ENCODE measurements around the gene TFAP2E.
A peak's percentile ranks its signal among the peaks of the same experiment; 100 is the strongest.

Gene TFAP2E

GRCh38 chr1:35594005-35594760 lies 21.1 kb downstream of the TFAP2E start:
- no peak for DNase-seq

DNA sequence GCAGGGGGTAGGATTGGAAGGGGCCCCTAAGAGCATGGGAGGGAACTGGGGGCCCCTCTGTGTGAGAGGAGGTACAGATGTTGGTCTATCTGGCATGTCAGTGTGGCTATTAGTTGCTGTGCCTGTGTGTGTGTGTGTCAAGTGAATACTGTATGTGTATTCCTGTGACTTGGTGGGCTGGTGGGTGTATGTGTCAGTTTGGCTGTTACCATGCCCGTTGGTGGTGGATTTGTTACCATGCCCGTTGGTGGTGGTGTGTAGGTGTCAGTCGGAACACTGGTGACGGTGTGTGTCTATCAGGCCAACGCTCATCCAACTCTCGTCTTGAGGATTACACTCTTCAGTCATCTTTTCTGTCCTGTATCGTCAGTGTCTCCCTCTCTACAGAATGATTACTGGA lies 22.6 kb downstream of the TFAP2E start:
- no peak for DNase-seq

- no peak for DNase-seq
These were observed 24.8 kb downstream of the TFAP2E start for GRCh38 chr1:35597870-35598269.

DNA sequence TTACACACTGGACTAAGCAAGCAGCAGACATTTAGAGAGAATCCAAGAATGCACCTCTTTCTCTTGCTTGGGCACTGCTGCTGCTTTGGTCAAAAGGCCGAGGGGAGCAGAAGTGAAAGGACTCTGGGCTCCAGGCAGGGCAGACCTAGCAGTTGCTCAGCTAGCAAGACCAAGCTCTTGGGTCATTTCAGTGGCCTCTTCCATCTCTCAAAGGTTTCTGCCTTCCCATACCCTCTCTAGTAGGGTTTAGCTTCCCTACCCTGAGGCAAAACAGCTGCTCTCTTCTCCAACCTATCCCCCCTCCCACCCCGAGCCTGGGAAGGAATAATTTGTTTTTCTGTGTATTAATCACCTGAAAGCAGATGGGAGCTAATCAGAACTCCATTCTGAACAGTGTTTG lies 25.8 kb downstream of the TFAP2E start:
- DNase-seq, result no peak

- no peak for DNase-seq
These were observed 26.3 kb downstream of the TFAP2E start for GRCh38 chr1:35599411-35599810.

DNA sequence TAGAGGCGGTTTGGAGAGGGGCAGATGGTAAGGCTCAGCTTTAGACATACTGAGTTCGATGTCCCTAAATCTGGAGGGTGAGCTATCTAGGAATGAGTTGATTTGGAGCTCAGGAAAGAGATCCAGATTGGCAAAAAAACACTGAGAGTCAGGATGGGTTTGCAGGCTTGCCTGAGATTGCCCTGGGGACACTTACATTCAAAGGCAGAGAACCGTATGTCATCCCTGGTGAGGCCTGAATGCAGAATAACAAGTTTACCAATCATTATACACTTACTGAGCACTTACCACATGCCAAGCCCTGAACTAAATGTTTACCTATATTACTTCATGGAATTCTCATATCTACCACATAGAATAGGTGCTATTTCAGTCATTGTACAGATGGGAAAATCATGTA lies 27.5 kb downstream of the TFAP2E start:
- no peak for DNase-seq

DNA sequence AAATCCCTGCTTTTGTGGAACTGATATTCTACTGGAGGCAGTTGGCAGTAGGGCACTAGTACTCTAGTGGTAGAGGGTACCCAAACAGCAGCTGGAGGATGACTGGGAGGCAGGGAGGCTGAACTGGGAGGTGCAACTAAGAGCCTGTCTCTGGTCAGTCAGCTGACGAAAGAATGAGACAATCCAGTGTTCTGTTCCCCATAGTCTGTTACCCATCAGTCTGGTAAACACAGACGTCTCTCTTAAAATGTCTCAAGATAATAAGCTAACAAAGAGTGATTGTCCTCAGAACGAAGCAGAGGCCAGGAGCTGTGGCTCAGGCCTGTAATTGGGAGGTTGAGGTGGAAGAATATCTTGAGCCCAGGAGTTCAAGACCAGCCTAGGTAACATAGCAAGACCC lies 30.4 kb downstream of the TFAP2E start:
- peak in 3 of 56 donors; percentile 8 to 24 (median 24) for DNase-seq

DNA sequence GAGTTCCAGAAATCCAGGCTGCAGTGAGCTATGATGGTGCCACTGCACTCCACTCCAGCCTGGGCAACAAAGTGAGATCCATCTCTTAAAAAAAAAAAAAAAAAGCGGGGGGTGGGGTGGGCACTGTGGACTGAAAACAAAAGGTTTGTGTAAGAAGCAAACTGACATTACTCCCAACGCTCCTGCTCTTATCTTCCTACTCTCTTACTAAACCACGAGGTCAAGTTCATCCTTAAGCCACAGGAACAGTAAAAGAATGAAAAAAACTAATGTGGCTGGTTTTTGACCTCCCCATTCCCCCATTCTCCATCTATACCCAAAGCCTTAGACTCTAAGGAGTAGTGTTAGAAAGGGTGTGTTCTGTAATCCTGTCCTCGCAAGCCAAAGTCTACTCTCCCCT lies 30.8 kb downstream of the TFAP2E start:
- DNase-seq, result no peak

DNA sequence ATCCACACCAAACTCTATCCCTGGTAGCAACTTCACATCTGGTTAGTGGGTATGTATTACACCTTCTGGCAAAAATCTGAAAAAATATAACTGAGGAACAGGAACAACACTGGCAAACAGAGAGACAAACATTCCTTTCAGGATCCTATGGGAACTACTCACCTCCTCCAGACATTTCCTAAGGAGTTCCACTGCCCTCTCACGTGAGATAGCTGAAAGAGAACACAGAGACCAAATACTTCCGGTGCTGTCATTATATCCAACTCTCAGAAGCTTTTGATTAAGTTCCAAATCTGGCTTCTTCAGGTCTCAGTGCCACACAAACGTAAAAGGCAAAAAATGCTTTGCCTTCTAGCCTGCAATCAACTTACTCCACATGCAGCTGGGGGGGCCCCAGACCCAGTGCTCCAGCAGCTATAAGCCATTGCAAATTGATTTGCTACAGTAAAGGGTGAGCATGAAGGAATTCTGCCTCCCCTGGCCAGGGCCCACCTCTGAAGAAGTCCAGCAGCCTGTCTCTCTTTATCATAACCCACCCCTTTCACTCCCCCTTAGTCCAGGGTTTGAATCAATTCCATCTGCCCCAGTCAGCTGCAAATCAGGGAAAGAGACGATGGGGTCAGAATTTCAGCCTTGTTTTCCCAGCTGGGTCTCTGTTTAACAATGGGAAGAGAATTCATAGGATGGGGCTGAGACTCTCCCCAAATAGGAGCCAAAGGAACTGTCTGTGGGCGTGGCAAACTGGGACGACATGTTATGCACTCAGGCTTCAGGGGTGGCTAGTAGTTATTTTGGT lies 32.2 kb downstream of the TFAP2E start:
- DNase-seq, result no peak

GRCh38 chr1:35605867-35606182 lies 32.7 kb downstream of the TFAP2E start:
- no peak for DNase-seq

DNA sequence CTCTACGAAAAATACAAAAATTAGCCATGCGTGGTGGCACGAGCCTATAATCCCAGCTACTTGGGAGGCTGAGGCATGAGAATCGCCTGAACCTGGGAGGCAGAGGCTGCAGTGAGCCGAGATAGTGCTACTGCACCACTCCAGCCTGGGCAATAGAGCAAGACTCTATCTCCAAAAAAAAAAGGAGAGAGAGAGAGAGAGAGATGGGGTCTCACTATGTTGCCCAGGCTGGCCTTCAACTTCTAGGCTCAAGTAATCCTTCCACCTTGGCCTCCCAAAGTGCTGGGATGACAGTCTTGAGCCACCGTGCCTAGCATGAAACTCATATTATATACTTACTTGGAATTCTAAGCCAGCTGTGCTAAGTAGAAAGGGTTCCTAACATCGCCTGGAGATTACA lies 38.5 kb downstream of the TFAP2E start:
- DNase-seq, result no peak

DNA sequence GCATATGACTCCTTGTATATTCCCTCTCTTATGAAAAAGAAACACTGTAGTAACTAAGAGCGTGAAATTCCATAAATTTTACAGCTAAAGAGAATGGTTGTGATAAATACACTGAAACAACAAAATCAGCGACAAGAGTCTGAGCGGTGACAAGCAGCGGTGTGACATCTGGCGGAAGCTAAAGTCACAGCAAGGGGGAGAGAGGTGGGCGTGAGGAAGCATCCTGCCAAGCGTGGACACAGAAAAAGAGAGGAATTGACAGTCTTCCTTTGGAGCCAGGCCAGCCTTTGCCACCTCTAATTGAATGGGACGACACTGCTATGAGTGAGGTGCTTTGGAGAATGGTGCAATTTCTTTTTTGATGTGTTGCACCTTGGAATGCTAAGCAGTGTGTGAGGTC lies 42.3 kb downstream of the TFAP2E start:
- DNase-seq, result no peak

DNA sequence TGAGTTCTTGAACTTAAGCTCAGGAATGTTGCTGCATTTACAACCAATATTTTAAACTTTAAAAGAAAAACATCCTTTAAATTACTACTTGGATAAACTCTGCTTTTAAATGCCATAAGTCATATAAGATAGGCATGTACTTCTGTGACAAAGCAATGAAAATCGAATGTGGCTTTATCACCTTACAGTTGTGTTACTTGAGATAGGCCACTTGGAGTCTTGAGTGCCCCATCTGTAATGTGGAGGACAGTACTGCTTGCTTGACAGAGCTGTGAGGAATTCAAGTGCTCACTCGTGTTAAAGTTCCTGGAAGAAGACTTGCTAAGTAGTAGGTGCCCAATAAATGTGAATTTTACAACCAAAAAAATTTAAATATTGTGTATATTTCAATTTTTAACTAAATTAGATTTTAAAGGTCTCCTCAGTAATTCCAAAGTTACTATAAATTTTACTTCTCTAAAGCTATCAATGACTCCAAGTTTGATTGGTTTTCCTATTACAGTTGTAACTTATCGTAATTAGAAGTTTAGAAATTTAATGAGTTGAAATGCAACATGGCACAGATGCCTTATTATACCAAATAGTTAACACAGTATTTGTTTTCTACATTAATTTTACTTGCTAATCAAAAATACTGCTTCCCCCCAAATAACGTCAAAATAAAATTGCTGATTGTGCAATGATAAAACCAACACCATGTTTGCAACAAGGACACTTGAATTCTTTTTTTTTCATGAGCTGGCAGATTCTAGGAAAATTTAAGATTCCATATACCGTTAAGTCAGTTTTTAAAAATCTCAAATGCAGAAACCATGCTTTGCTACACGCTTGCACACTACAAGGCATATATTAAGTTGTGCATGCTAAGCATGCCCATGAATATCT lies 46.4 kb downstream of the TFAP2E start:
- DNase-seq, result no peak

GRCh38 chr1:35622510-35623178 lies 49.5 kb downstream of the TFAP2E start:
- no peak for DNase-seq

GRCh38 chr1:35623832-35624231 lies 50.7 kb downstream of the TFAP2E start:
- no peak for DNase-seq

DNA sequence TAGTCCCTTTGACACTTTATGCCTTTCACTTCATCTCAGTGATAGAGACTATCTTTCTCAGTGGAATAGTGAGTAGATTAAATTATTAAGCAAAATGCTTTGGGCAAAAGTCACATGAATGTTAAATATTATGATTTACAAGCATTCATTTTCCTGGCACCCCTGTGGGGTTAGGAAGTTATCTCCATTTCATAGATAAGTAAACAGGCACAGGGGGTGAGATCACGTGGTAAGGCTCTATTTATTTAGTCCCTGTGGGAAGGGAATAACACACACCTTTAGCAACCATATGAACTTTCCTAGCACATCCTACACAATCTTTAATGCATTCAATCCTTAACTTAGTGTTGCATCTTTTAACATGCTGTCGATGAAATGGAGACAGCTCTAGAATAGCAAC lies 55.9 kb downstream of the TFAP2E start:
- DNase-seq, result no peak

DNA sequence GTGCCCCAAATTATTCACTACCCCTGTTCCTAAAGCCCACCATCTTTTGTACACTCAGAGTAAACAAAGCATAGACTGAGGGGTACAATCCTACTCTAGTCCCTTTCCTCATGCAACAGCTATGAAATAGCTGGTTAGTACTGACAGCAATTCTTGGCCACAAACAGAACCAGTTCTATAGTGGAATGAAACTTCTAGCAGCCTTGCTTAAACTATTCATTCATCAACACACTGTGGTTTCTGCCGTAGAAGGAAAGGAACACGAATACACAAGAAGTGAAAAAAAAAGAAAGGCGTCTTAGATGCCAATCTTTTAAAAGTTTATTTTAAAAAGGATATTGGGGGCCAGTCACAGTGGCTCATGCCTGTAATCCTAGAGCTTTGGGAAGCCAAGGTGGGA lies 58.3 kb downstream of the TFAP2E start:
- DNase-seq, result no peak

GRCh38 chr1:35633547-35633946 lies 60.4 kb downstream of the TFAP2E start:
- DNase-seq, result no peak

DNA sequence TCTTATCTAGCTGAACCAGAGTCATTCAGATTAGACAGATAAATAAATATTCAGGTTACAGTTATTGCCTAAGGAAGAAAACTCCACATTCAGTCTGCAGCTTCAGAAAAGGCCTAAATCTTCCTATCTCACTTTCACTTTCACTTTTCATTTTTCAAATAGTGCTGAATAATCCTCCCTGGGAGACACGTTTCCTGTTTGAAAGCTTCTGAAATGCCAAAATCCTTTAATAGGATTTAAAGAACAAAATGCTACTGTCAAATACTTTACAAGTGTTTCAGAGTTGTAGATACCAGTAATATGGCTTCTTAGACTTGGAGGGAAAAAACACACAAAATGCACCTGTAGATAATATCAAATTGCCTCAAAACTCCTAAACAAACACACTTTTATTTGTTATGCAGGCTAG lies 64.3 kb downstream of the TFAP2E start:
- no peak for DNase-seq

- no peak for DNase-seq
These were observed 67.5 kb downstream of the TFAP2E start for GRCh38 chr1:35640380-35641232.
